ENCODE data around the gene GALNT11.
"Not testable (repeated sequence)": the region's sequence is repeated elsewhere in the genome, so short reads cannot be mapped to it uniquely, and the experiment has no call there.

Gene GALNT11

GRCh38 chr7:152076324-152076821, 50.9 kb downstream of the GALNT11 start:
- peak; percentile 35 for DNase-seq

GRCh38 chr7:152076940-152077933, 51.8 kb downstream of the GALNT11 start:
- no peak for DNase-seq

- DNase-seq = no peak
Observed at GRCh38 chr7:152078025-152078424, 52.6 kb downstream of the GALNT11 start.

GRCh38 chr7:152078786-152079185, 53.3 kb downstream of the GALNT11 start:
- DNase-seq = no peak

GRCh38 chr7:152081088-152081487, 55.6 kb downstream of the GALNT11 start:
- DNase-seq = no peak

GRCh38 chr7:152082073-152082721, 56.7 kb downstream of the GALNT11 start:
- DNase-seq = not testable (repeated sequence)

GRCh38 chr7:152085131-152085530, 59.7 kb downstream of the GALNT11 start:
- no peak for DNase-seq

- DNase-seq = no peak
Observed at GRCh38 chr7:152086513-152086912, 61.0 kb downstream of the GALNT11 start.

GRCh38 chr7:152089183-152089582, 63.7 kb downstream of the GALNT11 start:
- peak; percentile 5 for DNase-seq

- no peak for DNase-seq
Observed at GRCh38 chr7:152090747-152091146, 65.3 kb downstream of the GALNT11 start.

GRCh38 chr7:152093717-152094116, 68.2 kb downstream of the GALNT11 start:
- no peak for DNase-seq

GRCh38 chr7:152095771-152096170, 70.3 kb downstream of the GALNT11 start:
- DNase-seq = no peak

- no peak for DNase-seq
Observed at GRCh38 chr7:152097330-152097729, 71.9 kb downstream of the GALNT11 start.

- no peak for DNase-seq
Observed at GRCh38 chr7:152103066-152103465, 77.6 kb downstream of the GALNT11 start.

GRCh38 chr7:152103691-152104090, 78.2 kb downstream of the GALNT11 start:
- no peak for DNase-seq

GRCh38 chr7:152105205-152105604, 79.7 kb downstream of the GALNT11 start:
- DNase-seq = no peak

- DNase-seq = no peak
Observed at GRCh38 chr7:152106990-152107389, 81.5 kb downstream of the GALNT11 start.

- DNase-seq = no peak
Observed at GRCh38 chr7:152107945-152108344, 82.5 kb downstream of the GALNT11 start.

- DNase-seq = no peak
Observed at GRCh38 chr7:152108359-152108758, 82.9 kb downstream of the GALNT11 start.

GRCh38 chr7:152112829-152113228, 87.4 kb downstream of the GALNT11 start:
- DNase-seq = no peak

- DNase-seq = no peak
Observed at GRCh38 chr7:152115021-152115718, 89.7 kb downstream of the GALNT11 start.

- no peak for DNase-seq
Observed at GRCh38 chr7:152117356-152117755, 91.9 kb downstream of the GALNT11 start.

- DNase-seq = no peak
Observed at GRCh38 chr7:152120210-152120609, 94.7 kb downstream of the GALNT11 start.
